ENCODE data around the gene IL4. TPM values are rescaled to one million over a fixed set of nuclear protein-coding genes. Genes with fewer than 3 reads are reported as not detected.

IL4 gene
- not detected in 2 replicates for total RNA-seq

GRCh38 chr5:132673939-132674630 is at the start of gene IL4:
Gene IL4, plus strand, starts transcription at chr5:132673989. Its CDS starts 62 bp downstream, at chr5:132674051.

GRCh38 chr5:132657676-132658380 is 16.0 kb upstream of the IL4 start, which contains the start of gene IL13:
Gene IL13, plus strand, starts transcription at chr5:132658173. Its CDS starts 14 bp downstream, at chr5:132658187.

Other genes with a start within 250 kb of the IL4 start
- gene IRF1, start 183.2 kb upstream of the IL4 start, total RNA-seq: 11.0 and 15.6 TPM in 2 replicates
- gene IL5, start 130.5 kb upstream of the IL4 start, total RNA-seq: not detected in 2 replicates
- gene RAD50, start 117.0 kb upstream of the IL4 start, total RNA-seq: 30.5 and 36.0 TPM in 2 replicates
- under 0.01 TPM in 1 of 2 replicates, not detected in the other for gene IL13, start 15.8 kb upstream of the IL4 start, total RNA-seq
- gene KIF3A, start 63.6 kb downstream of the IL4 start, total RNA-seq: 3.7 and 5.9 TPM in 2 replicates
- not detected in 2 replicates for gene CCNI2, start 73.4 kb downstream of the IL4 start, total RNA-seq
- 23.9 and 33.2 TPM in 2 replicates for gene SEPTIN8, start 103.2 kb downstream of the IL4 start, total RNA-seq
- not detected in 2 replicates for gene SOWAHA, start 139.3 kb downstream of the IL4 start, total RNA-seq
- gene SHROOM1, start 156.7 kb downstream of the IL4 start, total RNA-seq: 3.3 and 7.8 TPM in 2 replicates
- gene GDF9, start 192.5 kb downstream of the IL4 start, total RNA-seq: 0.20 and 0.37 TPM in 2 replicates
- gene UQCRQ, start 192.7 kb downstream of the IL4 start, total RNA-seq: 93.2 and 135 TPM in 2 replicates
- gene LEAP2, start 199.7 kb downstream of the IL4 start, total RNA-seq: 0.37 and 0.59 TPM in 2 replicates

Data from subcutaneous preadipocyte (primary cell).